ENCODE measurements around the gene IMMP2L. TPM values are rescaled to one million over a fixed set of nuclear protein-coding genes. Genes with fewer than 3 reads are reported as not detected.

The IMMP2L gene
- total RNA-seq, 6 experiments from 2014 or later = 14.2 to 25.3 (median 19.7) TPM

DNA sequence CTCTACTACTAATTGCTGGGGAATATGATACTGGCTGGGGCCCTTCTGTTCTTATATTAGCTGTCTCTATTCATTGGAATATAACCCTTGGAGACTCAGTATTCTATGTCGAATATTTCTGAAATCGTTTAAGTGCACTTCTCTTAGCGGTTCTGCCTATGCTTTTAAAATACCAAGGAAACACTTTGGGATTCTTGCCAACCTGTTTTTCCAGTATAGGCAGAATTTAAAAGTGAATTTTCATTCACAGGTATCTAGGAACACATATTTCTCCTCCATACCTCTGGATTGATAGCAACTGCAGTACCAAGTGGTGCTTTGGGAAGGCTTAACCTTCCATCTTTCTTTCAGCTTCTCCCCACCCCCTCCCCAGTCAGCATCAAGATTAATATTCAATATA is 841.7 kb downstream of the IMMP2L start:
- no peaks in the 10 kb centered on the region for H3K9me3 ChIP-seq
- intact Hi-C loops (cut with DNase I) = no loop called here
- TF ChIP-seq, protein P1, sequence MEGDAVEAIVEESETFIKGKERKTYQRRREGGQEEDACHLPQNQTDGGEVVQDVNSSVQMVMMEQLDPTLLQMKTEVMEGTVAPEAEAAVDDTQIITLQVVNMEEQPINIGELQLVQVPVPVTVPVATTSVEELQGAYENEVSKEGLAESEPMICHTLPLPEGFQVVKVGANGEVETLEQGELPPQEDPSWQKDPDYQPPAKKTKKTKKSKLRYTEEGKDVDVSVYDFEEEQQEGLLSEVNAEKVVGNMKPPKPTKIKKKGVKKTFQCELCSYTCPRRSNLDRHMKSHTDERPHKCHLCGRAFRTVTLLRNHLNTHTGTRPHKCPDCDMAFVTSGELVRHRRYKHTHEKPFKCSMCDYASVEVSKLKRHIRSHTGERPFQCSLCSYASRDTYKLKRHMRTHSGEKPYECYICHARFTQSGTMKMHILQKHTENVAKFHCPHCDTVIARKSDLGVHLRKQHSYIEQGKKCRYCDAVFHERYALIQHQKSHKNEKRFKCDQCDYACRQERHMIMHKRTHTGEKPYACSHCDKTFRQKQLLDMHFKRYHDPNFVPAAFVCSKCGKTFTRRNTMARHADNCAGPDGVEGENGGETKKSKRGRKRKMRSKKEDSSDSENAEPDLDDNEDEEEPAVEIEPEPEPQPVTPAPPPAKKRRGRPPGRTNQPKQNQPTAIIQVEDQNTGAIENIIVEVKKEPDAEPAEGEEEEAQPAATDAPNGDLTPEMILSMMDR (IDR thresholded peaks at IDR 0.05) = no peak
- DNase-seq (no peak), ATAC-seq (no peak)
- no peak overlapping the region for H3K4me3 ChIP-seq
- no peak overlapping the region for H3K27ac ChIP-seq
- no peaks in the 10 kb centered on the region for H3K4me1 ChIP-seq
- WGBS (ENCODE audit: insufficient coverage, low coverage, low lambda C conversion rate, missing lambda C conversion rate) = 97% methylated on average over 3 of the region's 3 CpGs
- no peaks in the 10 kb centered on the region for H3K36me3 ChIP-seq
- H3K27me3 ChIP-seq = no peaks in the 10 kb centered on the region

DNA sequence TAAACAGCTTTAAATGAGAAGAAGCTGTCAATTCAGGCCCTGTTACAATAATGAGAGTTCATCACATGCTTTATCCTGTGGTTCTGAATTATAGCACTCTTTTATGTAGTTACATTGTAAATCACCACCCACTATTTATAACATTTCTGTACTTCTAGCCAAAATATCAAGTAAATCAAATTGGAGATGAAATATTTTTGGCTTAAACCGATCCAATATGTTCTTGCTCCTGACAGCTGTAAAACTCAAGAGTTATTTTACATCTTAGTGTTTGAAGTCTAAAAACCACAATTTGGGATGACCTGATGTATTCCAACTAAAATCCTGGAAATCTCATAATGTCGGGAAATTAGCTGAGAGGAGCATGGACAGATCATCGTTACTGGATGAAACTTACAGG is 842.6 kb downstream of the IMMP2L start:
- 86% methylated on average over 3 of the region's 3 CpGs for WGBS (ENCODE audit: insufficient coverage, low coverage, low lambda C conversion rate, missing lambda C conversion rate)
- no peak overlapping the region for H3K27ac ChIP-seq
- TF ChIP-seq, protein P1 (IDR thresholded peaks at IDR 0.05) = no peak
- TF ChIP-seq POLR2A (IDR thresholded peaks at IDR 0.05) = no peak
- H3K36me3 ChIP-seq = no peaks in the 10 kb centered on the region
- no peaks in the 10 kb centered on the region for H3K27me3 ChIP-seq
- intact Hi-C loops (cut with DNase I) = no loop called here
- H3K4me3 ChIP-seq = no peak overlapping the region
- H3K9me3 ChIP-seq = no peaks in the 10 kb centered on the region
- ATAC-seq (no peak), DNase-seq (no peak)
- H3K4me1 ChIP-seq = no peaks in the 10 kb centered on the region

DNA sequence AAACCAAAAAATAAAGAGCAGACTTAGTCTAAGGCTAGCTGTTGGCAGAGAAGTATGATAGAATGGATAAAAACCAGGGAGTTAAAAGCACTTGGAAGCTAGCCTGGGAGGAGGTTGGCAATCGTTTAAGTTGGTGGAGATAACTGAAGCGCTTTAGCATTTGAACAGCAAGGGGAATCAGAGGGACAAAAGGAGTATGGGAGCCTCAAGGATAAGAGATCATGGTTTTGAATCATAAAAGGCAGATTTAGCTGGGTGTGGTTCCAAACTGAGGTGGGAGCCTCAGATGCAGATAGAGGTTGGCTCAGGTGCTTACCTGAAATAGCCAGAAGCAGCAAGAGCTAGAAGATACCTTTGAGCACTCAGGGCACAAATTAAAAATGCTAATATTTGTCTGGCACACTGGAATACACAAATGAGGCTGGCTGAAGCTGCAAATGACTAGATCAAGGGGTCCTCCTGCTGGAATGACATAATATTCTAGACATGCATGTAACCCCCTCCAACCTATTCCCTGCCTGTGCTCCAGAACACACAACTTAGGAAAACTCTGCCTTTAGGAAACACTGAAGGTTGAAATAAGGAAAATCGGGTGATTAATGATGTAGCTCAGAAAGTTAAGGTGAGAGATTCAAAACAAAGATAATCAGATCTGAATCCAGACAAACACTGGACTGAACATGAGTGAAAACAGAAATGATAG is 843.6 kb downstream of the IMMP2L start:
- intact Hi-C loops (cut with DNase I) = no loop called here
- no peak for TF ChIP-seq POLR2A (IDR thresholded peaks at IDR 0.05)
- TF ChIP-seq, protein P1 (IDR thresholded peaks at IDR 0.05) = no peak
- no peaks in the 10 kb centered on the region for H3K4me1 ChIP-seq
- no peaks in the 10 kb centered on the region for H3K36me3 ChIP-seq
- ATAC-seq (no peak), DNase-seq (no peak)
- H3K9me3 ChIP-seq = no peaks in the 10 kb centered on the region
- H3K27me3 ChIP-seq = no peaks in the 10 kb centered on the region
- H3K27ac ChIP-seq = no peak overlapping the region
- 74% methylated on average over 3 of the region's 3 CpGs for WGBS (ENCODE audit: insufficient coverage, low coverage, low lambda C conversion rate, missing lambda C conversion rate)
- H3K4me3 ChIP-seq = no peak overlapping the region

DNA sequence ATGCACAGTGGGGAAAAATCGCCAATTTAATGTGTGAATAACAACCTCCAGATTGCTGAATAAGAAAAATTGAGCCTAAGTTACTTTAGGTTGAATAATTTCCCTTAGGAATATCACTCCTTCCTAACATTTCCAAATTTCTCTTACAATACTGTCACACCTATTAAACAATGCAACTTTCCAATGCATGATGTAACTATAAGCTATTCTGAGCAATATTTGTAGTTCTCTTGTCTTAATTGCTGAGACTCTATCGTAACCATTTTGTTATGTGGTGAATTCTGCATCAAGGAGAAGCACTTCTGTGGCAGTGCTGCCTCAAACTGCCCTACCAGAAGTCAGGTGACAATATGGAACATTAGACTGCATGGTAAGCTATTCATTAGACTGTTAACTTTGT is 858.1 kb downstream of the IMMP2L start:
- Histone ChIP-seq H3K4me1 (no peaks in the 10 kb centered on the region), H3K36me3 (no peaks in the 10 kb centered on the region), H3K9me3 (no peaks in the 10 kb centered on the region), H3K4me3 (no peak overlapping the region), H3K27me3 (no peaks in the 10 kb centered on the region), H3K27ac (no peak overlapping the region)
- no peak for ATAC-seq
- 89% methylated on average over 2 of the region's 2 CpGs for WGBS (ENCODE audit: insufficient coverage, low coverage, low lambda C conversion rate, missing lambda C conversion rate)
- no peak for TF ChIP-seq POLR2A (IDR thresholded peaks at IDR 0.05)
- TF ChIP-seq, protein P1 (IDR thresholded peaks at IDR 0.05) = no peak
- no peak for DNase-seq
- intact Hi-C loops (cut with DNase I) = no loop called here

All from right lobe of liver (tissue), 6 donors.